Measurements from ENCODE around the gene SON.
"Not testable (repeated sequence)": the region's sequence is repeated elsewhere in the genome, so short reads cannot be mapped to it uniquely, and the experiment has no call there.

SON gene

GRCh38 chr21:33507003-33507402 lies 35.8 kb upstream of the SON start:
- H2BK5ac ChIP-seq (ENCODE audit: low read length); H2BK120ac ChIP-seq (ENCODE audit: low read depth, low read length); H2BK15ac ChIP-seq (replicated peaks; ENCODE audit: low read depth); H3K56ac ChIP-seq (ENCODE audit: low read length); H3K79me1 ChIP-seq (ENCODE audit: low read length); H4K8ac ChIP-seq (ENCODE audit: low read depth, low read length); H3K27me3 ChIP-seq (ENCODE audit: insufficient read depth, low read length, poor library complexity); H3K4me3 ChIP-seq (ENCODE audit: low read length); H4K5ac ChIP-seq (ENCODE audit: low read length); H3K4ac ChIP-seq (ENCODE audit: low read depth, low read length); DNase-seq; H3K27ac ChIP-seq (ENCODE audit: low read depth, low read length); H3K4me1 ChIP-seq (ENCODE audit: control insufficient read depth, low read depth, low read length); H3K23ac ChIP-seq (ENCODE audit: low read length); H2AK5ac ChIP-seq (ENCODE audit: low read length); H3K4me2 ChIP-seq (ENCODE audit: low read length); H3K79me2 ChIP-seq (ENCODE audit: control insufficient read depth, insufficient read depth, low read length); H3K9ac ChIP-seq (ENCODE audit: low read length); H3K18ac ChIP-seq (ENCODE audit: low read length): not testable (repeated sequence)
- H3K36me3 ChIP-seq (ENCODE audit: control insufficient read depth, insufficient read depth, low read length) = peaks cover 22% of the 10 kb centered on the region
- no CpG with 5 or more reads among the region's 1 CpG for WGBS (ENCODE audit: extremely low coverage, insufficient coverage, low lambda C conversion rate)

- Histone ChIP-seq H3K9ac (ENCODE audit: low read length) (no peak overlapping the region), H4K8ac (ENCODE audit: low read depth, low read length) (no peak overlapping the region), H3K18ac (ENCODE audit: low read length) (no peak overlapping the region), H2BK5ac (ENCODE audit: low read length) (no peak overlapping the region), H3K79me1 (ENCODE audit: low read length) (no peaks in the 10 kb centered on the region), H3K4me3 (ENCODE audit: low read length) (no peak overlapping the region), H3K36me3 (ENCODE audit: control insufficient read depth, insufficient read depth, low read length) (peaks cover 18% of the 10 kb centered on the region), H3K4ac (ENCODE audit: low read depth, low read length) (no peak overlapping the region), H3K27me3 (ENCODE audit: insufficient read depth, low read length, poor library complexity) (no peaks in the 10 kb centered on the region), H3K27ac (ENCODE audit: low read depth, low read length) (no peak overlapping the region), H3K4me2 (ENCODE audit: low read length) (no peak overlapping the region), H2BK120ac (ENCODE audit: low read depth, low read length) (no peak overlapping the region), H3K23ac (ENCODE audit: low read length) (no peak overlapping the region), H3K79me2 (ENCODE audit: control insufficient read depth, insufficient read depth, low read length) (no peaks in the 10 kb centered on the region), H4K5ac (ENCODE audit: low read length) (no peak overlapping the region), H2AK5ac (ENCODE audit: low read length) (no peak overlapping the region), H3K4me1 (ENCODE audit: control insufficient read depth, low read depth, low read length) (no peaks in the 10 kb centered on the region), H3K56ac (ENCODE audit: low read length) (no peak overlapping the region), H2BK15ac (replicated peaks; ENCODE audit: low read depth) (no peak overlapping the region)
- DNase-seq = no peak
- no CpG with 5 or more reads among the region's 8 CpGs for WGBS (ENCODE audit: extremely low coverage, insufficient coverage, low lambda C conversion rate)
Observed at GRCh38 chr21:33510826-33511225, 32.0 kb upstream of the SON start.

- Histone ChIP-seq H4K8ac (ENCODE audit: low read depth, low read length) (no peak overlapping the region), H3K4me3 (ENCODE audit: low read length) (no peak overlapping the region), H3K27ac (ENCODE audit: low read depth, low read length) (no peak overlapping the region), H3K4me1 (ENCODE audit: control insufficient read depth, low read depth, low read length) (no peaks in the 10 kb centered on the region), H3K79me1 (ENCODE audit: low read length) (no peaks in the 10 kb centered on the region), H3K56ac (ENCODE audit: low read length) (no peak overlapping the region), H3K79me2 (ENCODE audit: control insufficient read depth, insufficient read depth, low read length) (no peaks in the 10 kb centered on the region), H2AK5ac (ENCODE audit: low read length) (no peak overlapping the region), H3K23ac (ENCODE audit: low read length) (no peak overlapping the region), H3K27me3 (ENCODE audit: insufficient read depth, low read length, poor library complexity) (no peaks in the 10 kb centered on the region), H3K4ac (ENCODE audit: low read depth, low read length) (no peak overlapping the region), H4K5ac (ENCODE audit: low read length) (no peak overlapping the region), H3K18ac (ENCODE audit: low read length) (no peak overlapping the region), H2BK5ac (ENCODE audit: low read length) (no peak overlapping the region), H2BK15ac (replicated peaks; ENCODE audit: low read depth) (no peak overlapping the region), H2BK120ac (ENCODE audit: low read depth, low read length) (no peak overlapping the region), H3K36me3 (ENCODE audit: control insufficient read depth, insufficient read depth, low read length) (peaks cover 18% of the 10 kb centered on the region), H3K4me2 (ENCODE audit: low read length) (no peak overlapping the region), H3K9ac (ENCODE audit: low read length) (no peak overlapping the region)
- no CpG with 5 or more reads among the region's 4 CpGs for WGBS (ENCODE audit: extremely low coverage, insufficient coverage, low lambda C conversion rate)
- DNase-seq = no peak
Observed at GRCh38 chr21:33511639-33512038, 31.2 kb upstream of the SON start.

GRCh38 chr21:33512481-33512880 lies 30.4 kb upstream of the SON start:
- no CpG with 5 or more reads among the region's 3 CpGs for WGBS (ENCODE audit: extremely low coverage, insufficient coverage, low lambda C conversion rate)
- no peak overlapping the region for H3K18ac ChIP-seq (ENCODE audit: low read length)
- no peak overlapping the region for H4K8ac ChIP-seq (ENCODE audit: low read depth, low read length)
- no peak for DNase-seq
- H3K27ac ChIP-seq (ENCODE audit: low read depth, low read length) = no peak overlapping the region
- no peak overlapping the region for H2AK5ac ChIP-seq (ENCODE audit: low read length)
- H3K79me2 ChIP-seq (ENCODE audit: control insufficient read depth, insufficient read depth, low read length) = no peaks in the 10 kb centered on the region
- H3K4me2 ChIP-seq (ENCODE audit: low read length) = no peak overlapping the region
- H3K4me3 ChIP-seq (ENCODE audit: low read length) = no peak overlapping the region
- H3K4me1 ChIP-seq (ENCODE audit: control insufficient read depth, low read depth, low read length) = no peaks in the 10 kb centered on the region
- no peaks in the 10 kb centered on the region for H3K27me3 ChIP-seq (ENCODE audit: insufficient read depth, low read length, poor library complexity)
- H2BK120ac ChIP-seq (ENCODE audit: low read depth, low read length) = no peak overlapping the region
- H2BK5ac ChIP-seq (ENCODE audit: low read length) = no peak overlapping the region
- H3K4ac ChIP-seq (ENCODE audit: low read depth, low read length) = no peak overlapping the region
- peaks cover 25% of the 10 kb centered on the region for H3K36me3 ChIP-seq (ENCODE audit: control insufficient read depth, insufficient read depth, low read length)
- H4K5ac ChIP-seq (ENCODE audit: low read length) = no peak overlapping the region
- no peak overlapping the region for H3K23ac ChIP-seq (ENCODE audit: low read length)
- H3K56ac ChIP-seq (ENCODE audit: low read length) = no peak overlapping the region
- H2BK15ac ChIP-seq (replicated peaks; ENCODE audit: low read depth) = no peak overlapping the region
- H3K9ac ChIP-seq (ENCODE audit: low read length) = no peak overlapping the region
- no peaks in the 10 kb centered on the region for H3K79me1 ChIP-seq (ENCODE audit: low read length)

- WGBS (ENCODE audit: extremely low coverage, insufficient coverage, low lambda C conversion rate) = no CpG with 5 or more reads among the region's 2 CpGs
- H3K79me1 ChIP-seq (ENCODE audit: low read length) = no peaks in the 10 kb centered on the region
- no peak overlapping the region for H3K27ac ChIP-seq (ENCODE audit: low read depth, low read length)
- H3K23ac ChIP-seq (ENCODE audit: low read length) = no peak overlapping the region
- H3K4me1 ChIP-seq (ENCODE audit: control insufficient read depth, low read depth, low read length) = no peaks in the 10 kb centered on the region
- no peak overlapping the region for H2BK5ac ChIP-seq (ENCODE audit: low read length)
- H3K36me3 ChIP-seq (ENCODE audit: control insufficient read depth, insufficient read depth, low read length) = peaks cover 30% of the 10 kb centered on the region
- H3K9ac ChIP-seq (ENCODE audit: low read length) = no peak overlapping the region
- no peaks in the 10 kb centered on the region for H3K27me3 ChIP-seq (ENCODE audit: insufficient read depth, low read length, poor library complexity)
- H4K5ac ChIP-seq (ENCODE audit: low read length) = no peak overlapping the region
- no peak overlapping the region for H4K8ac ChIP-seq (ENCODE audit: low read depth, low read length)
- H3K79me2 ChIP-seq (ENCODE audit: control insufficient read depth, insufficient read depth, low read length) = no peaks in the 10 kb centered on the region
- no peak overlapping the region for H2AK5ac ChIP-seq (ENCODE audit: low read length)
- H3K4ac ChIP-seq (ENCODE audit: low read depth, low read length) = no peak overlapping the region
- H2BK15ac ChIP-seq (replicated peaks; ENCODE audit: low read depth) = no peak overlapping the region
- H3K18ac ChIP-seq (ENCODE audit: low read length) = no peak overlapping the region
- no peak overlapping the region for H3K56ac ChIP-seq (ENCODE audit: low read length)
- no peak overlapping the region for H3K4me2 ChIP-seq (ENCODE audit: low read length)
- no peak for DNase-seq
- H3K4me3 ChIP-seq (ENCODE audit: low read length) = no peak overlapping the region
- no peak overlapping the region for H2BK120ac ChIP-seq (ENCODE audit: low read depth, low read length)
Observed at GRCh38 chr21:33514229-33514628, 28.6 kb upstream of the SON start.

- Histone ChIP-seq H2BK15ac (replicated peaks; ENCODE audit: low read depth) (no peak overlapping the region), H3K36me3 (ENCODE audit: control insufficient read depth, insufficient read depth, low read length) (peaks cover 22% of the 10 kb centered on the region)
- no CpG with 5 or more reads among the region's 4 CpGs for WGBS (ENCODE audit: extremely low coverage, insufficient coverage, low lambda C conversion rate)
Observed at GRCh38 chr21:33518899-33519298, 23.9 kb upstream of the SON start.

More at GRCh38 chr21:33518899-33519298, 23.9 kb upstream of the SON start:
- no peaks in the 10 kb centered on the region for H3K79me2 ChIP-seq (ENCODE audit: control insufficient read depth, insufficient read depth, low read length)
- no peak overlapping the region for H3K18ac ChIP-seq (ENCODE audit: low read length)
- no peak overlapping the region for H3K56ac ChIP-seq (ENCODE audit: low read length)
- H3K23ac ChIP-seq (ENCODE audit: low read length) = no peak overlapping the region
- no peak overlapping the region for H2BK120ac ChIP-seq (ENCODE audit: low read depth, low read length)
- H2BK5ac ChIP-seq (ENCODE audit: low read length) = no peak overlapping the region
- no peaks in the 10 kb centered on the region for H3K27me3 ChIP-seq (ENCODE audit: insufficient read depth, low read length, poor library complexity)
- H3K4ac ChIP-seq (ENCODE audit: low read depth, low read length) = no peak overlapping the region
- H2AK5ac ChIP-seq (ENCODE audit: low read length) = no peak overlapping the region
- no peak overlapping the region for H4K8ac ChIP-seq (ENCODE audit: low read depth, low read length)
- H3K27ac ChIP-seq (ENCODE audit: low read depth, low read length) = no peak overlapping the region
- H3K9ac ChIP-seq (ENCODE audit: low read length) = no peak overlapping the region
- no peak for DNase-seq
- no peaks in the 10 kb centered on the region for H3K79me1 ChIP-seq (ENCODE audit: low read length)
- H3K4me1 ChIP-seq (ENCODE audit: control insufficient read depth, low read depth, low read length) = no peaks in the 10 kb centered on the region
- no peak overlapping the region for H4K5ac ChIP-seq (ENCODE audit: low read length)
- no peak overlapping the region for H3K4me2 ChIP-seq (ENCODE audit: low read length)
- H3K4me3 ChIP-seq (ENCODE audit: low read length) = no peak overlapping the region

Measured in mesendoderm (in vitro differentiated cells).